Trophoblast cell (in vitro differentiated cells and primary cell): ENCODE measurements around the gene PRDM16.

ENCODE experiments used
- DNase-seq, 2 donors: peaks; one replicate each; pipeline ENCODE4 v3.0.0-alpha.2; 2016
- H2AFZ ChIP-seq: 2 replicates; pipeline ENCODE4 v1.6.1; 2013; ENCODE audit warnings: low read length, moderate library complexity, mild to moderate bottlenecking; ENCODE audit not compliant: insufficient read depth, poor library complexity
- H2AK5ac ChIP-seq: 2 replicates; pipeline ENCODE4 v1.6.1; 2013; ENCODE audit warnings: mild to moderate bottlenecking, low read length
- H2BK120ac ChIP-seq: 2 replicates; pipeline ENCODE4 v1.6.1; 2013; ENCODE audit warnings: low read length, mild to moderate bottlenecking, moderate library complexity; ENCODE audit not compliant: insufficient read depth, poor library complexity
- H2BK12ac ChIP-seq: 2 replicates; pipeline ENCODE4 v1.6.1; 2013; ENCODE audit warnings: mild to moderate bottlenecking, low read length, moderate library complexity
- H2BK5ac ChIP-seq: 2 replicates; pipeline ENCODE4 v1.6.1; 2013; ENCODE audit warnings: low read length, low read depth, moderate library complexity, mild to moderate bottlenecking; ENCODE audit not compliant: poor library complexity
- H3K14ac ChIP-seq: 2 replicates; pipeline ENCODE4 v1.6.1; 2013; ENCODE audit warnings: mild to moderate bottlenecking, low read length
- H3K18ac ChIP-seq: 2 replicates; pipeline ENCODE4 v1.6.1; 2013; ENCODE audit warnings: mild to moderate bottlenecking, low read length
- H3K23ac ChIP-seq: 2 replicates; pipeline ENCODE4 v1.6.1; 2013; ENCODE audit warnings: low read length
- H3K27ac ChIP-seq: 2 replicates; pipeline ENCODE4 v1.5.1; 2013; ENCODE audit warnings: low read depth, mild to moderate bottlenecking, inconsistent platforms, low read length, moderate library complexity
- H3K27me3 ChIP-seq: 2 replicates; pipeline ENCODE4 v1.6.1; 2013; ENCODE audit warnings: inconsistent platforms, mild to moderate bottlenecking, low read length, moderate library complexity; ENCODE audit not compliant: insufficient read depth
- H3K36me3 ChIP-seq, 2 experiments: 1 replicate in 1 of 2; 2 replicates in 1 of 2; pipeline ENCODE4 v1.6.1; 2013; ENCODE audit warnings: low read length in 2 of 2, mild to moderate bottlenecking in 2 of 2, moderate library complexity in 1 of 2; ENCODE audit not compliant: insufficient read depth in 2 of 2, control insufficient read depth in 1 of 2
- H3K4ac ChIP-seq: 2 replicates; pipeline ENCODE4 v1.6.1; 2013; ENCODE audit warnings: low read depth, mild to moderate bottlenecking, low read length, moderate library complexity
- H3K4me1 ChIP-seq, 2 experiments: 1 replicate in 1 of 2; 2 replicates in 1 of 2; pipeline ENCODE4 v1.6.1; 2013; ENCODE audit warnings: low read length in 2 of 2, mild to moderate bottlenecking in 2 of 2, moderate library complexity in 1 of 2; ENCODE audit not compliant: insufficient read depth in 2 of 2, control insufficient read depth in 1 of 2
- H3K4me2 ChIP-seq: 2 replicates; pipeline ENCODE4 v1.6.1; 2013; ENCODE audit warnings: inconsistent platforms, mild to moderate bottlenecking, low read length, moderate library complexity
- H3K4me3 ChIP-seq: 2 replicates; pipeline ENCODE4 v1.5.1; 2013; ENCODE audit warnings: mild to moderate bottlenecking, low read depth, low read length, inconsistent platforms
- H3K79me1 ChIP-seq: one replicate; pipeline ENCODE4 v1.6.1; 2013; ENCODE audit warnings: low read length
- H3K79me2 ChIP-seq: 2 replicates; pipeline ENCODE4 v1.6.1; 2013; ENCODE audit warnings: low read length, mild to moderate bottlenecking; ENCODE audit not compliant: control insufficient read depth, insufficient read depth, poor library complexity
- H3K9ac ChIP-seq: 2 replicates; pipeline ENCODE4 v1.6.1; 2013; ENCODE audit warnings: mild to moderate bottlenecking, low read length
- H3K9me3 ChIP-seq: 2 replicates; pipeline ENCODE4 v1.6.1; 2013; ENCODE audit warnings: low read depth, mild to moderate bottlenecking, control low read depth, inconsistent platforms, low read length; ENCODE audit not compliant: insufficient read depth
- H4K12ac ChIP-seq: 2 replicates; pipeline ENCODE4 v1.6.1; 2013; ENCODE audit warnings: low read depth, mild to moderate bottlenecking, low read length, moderate library complexity
- H4K8ac ChIP-seq: 2 replicates; pipeline ENCODE4 v1.6.1; 2013; ENCODE audit warnings: low read depth, mild to moderate bottlenecking, low read length, moderate library complexity
- H4K91ac ChIP-seq: one replicate; pipeline ENCODE4 v1.6.1; 2013; ENCODE audit warnings: low read depth, mild to moderate bottlenecking, low read length, moderate library complexity
- WGBS: extraction: QIAGEN DNeasy Blood & Tissue Kit; methylation state at CpG from one replicate; pipeline ENCODE4 v1.1.7; 2013; ENCODE audit warnings: missing lambda C conversion rate; ENCODE audit not compliant: insufficient read length, insufficient coverage; ENCODE audit errors: extremely low coverage; 5-methylcytosine and 5-hydroxymethylcytosine counted together

Gene PRDM16

DNA sequence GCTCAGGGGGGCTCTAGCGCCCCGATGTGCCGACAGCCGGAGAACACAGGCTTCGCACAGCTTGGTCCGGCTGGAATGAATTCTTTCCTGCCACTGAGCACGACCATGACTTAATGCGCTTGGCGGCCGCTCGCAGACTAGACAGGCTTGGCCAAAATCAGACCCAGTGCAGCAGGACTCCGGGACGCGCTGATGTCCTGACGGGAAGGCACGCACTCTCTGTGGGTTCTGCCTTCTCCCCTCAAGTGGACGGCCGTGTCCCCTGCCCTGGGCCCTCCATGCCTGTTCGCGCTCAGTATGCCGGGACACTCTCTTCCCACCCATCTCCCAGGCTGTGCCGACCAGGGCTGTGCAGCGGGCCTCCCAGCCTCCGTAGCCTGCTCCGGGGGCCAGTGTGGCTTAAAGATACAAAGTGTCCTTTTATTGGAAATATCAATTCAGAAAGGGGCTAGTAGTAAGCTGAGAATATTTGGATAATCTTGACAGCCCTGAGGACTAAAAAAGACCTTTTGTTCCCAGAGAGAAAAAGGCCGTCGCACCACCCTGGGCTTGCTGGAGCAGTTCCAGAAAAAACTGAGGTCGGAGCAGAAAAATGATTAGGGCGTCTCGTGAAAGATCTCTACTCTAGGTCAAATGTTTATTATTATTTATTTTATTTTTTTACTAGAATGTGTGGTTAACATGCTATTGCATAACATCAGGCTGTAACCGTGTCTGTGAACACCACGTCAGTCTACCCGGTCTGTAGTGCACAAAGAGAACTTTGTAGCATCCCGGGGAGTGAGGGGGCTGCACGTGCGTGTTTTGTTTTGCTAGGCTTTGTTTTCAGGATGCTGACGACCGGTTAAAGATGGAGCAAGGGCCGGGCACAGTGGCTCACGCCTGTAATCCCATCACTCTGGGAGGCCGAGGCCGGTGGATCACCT lies 297.4 kb downstream of the PRDM16 start:
- H2AFZ ChIP-seq: no peak overlapping the region
- no peak overlapping the region for H2BK12ac ChIP-seq
- H3K18ac ChIP-seq: no peak overlapping the region
- H3K79me2 ChIP-seq: no peaks in the 10 kb centered on the region
- no peak overlapping the region for H3K27ac ChIP-seq
- H4K8ac ChIP-seq: no peak overlapping the region
- no peak overlapping the region for H3K4me3 ChIP-seq
- no peak overlapping the region for H3K9ac ChIP-seq
- no peak overlapping the region for H2BK120ac ChIP-seq
- H4K91ac ChIP-seq: no peak overlapping the region
- H3K4me2 ChIP-seq: no peak overlapping the region
- peaks cover 2% of the 10 kb centered on the region for H3K9me3 ChIP-seq
- no peak for DNase-seq
- no peaks in the 10 kb centered on the region for H3K36me3 ChIP-seq
- H3K4ac ChIP-seq: no peak overlapping the region
- H3K27me3 ChIP-seq: no peaks in the 10 kb centered on the region
- H3K4me1 ChIP-seq: no peaks in the 10 kb centered on the region
- no peak overlapping the region for H4K12ac ChIP-seq
- H2BK5ac ChIP-seq: no peak overlapping the region
- H2AK5ac ChIP-seq: no peak overlapping the region
- no peaks in the 10 kb centered on the region for H3K79me1 ChIP-seq
- H3K14ac ChIP-seq: no peak overlapping the region
- no CpG with 5 or more reads among the region's 42 CpGs for WGBS
- no peak overlapping the region for H3K23ac ChIP-seq

GRCh38 chr1:3367376-3367775 lies 298.4 kb downstream of the PRDM16 start:
- Histone ChIP-seq H3K4me3 (no peak overlapping the region), H4K91ac (no peak overlapping the region), H3K4me1 (no peaks in the 10 kb centered on the region), H3K14ac (no peak overlapping the region), H4K12ac (no peak overlapping the region), H3K9me3 (peaks cover 5% of the 10 kb centered on the region), H3K79me2 (no peaks in the 10 kb centered on the region), H2BK5ac (no peak overlapping the region), H2BK120ac (no peak overlapping the region), H3K27ac (no peak overlapping the region), H3K27me3 (no peaks in the 10 kb centered on the region), H3K23ac (no peak overlapping the region), H4K8ac (no peak overlapping the region), H3K79me1 (no peaks in the 10 kb centered on the region), H2BK12ac (no peak overlapping the region), H3K4ac (no peak overlapping the region), H3K9ac (no peak overlapping the region), H3K18ac (no peak overlapping the region), H3K4me2 (no peak overlapping the region), H2AFZ (no peak overlapping the region), H2AK5ac (no peak overlapping the region), H3K36me3 (no peaks in the 10 kb centered on the region)
- no peak for DNase-seq
- no CpG with 5 or more reads among the region's 11 CpGs for WGBS

- Histone ChIP-seq H3K27ac (no peak overlapping the region), H2BK120ac (no peak overlapping the region), H3K27me3 (no peaks in the 10 kb centered on the region), H4K12ac (no peak overlapping the region), H2AK5ac (no peak overlapping the region), H2AFZ (no peak overlapping the region), H3K14ac (no peak overlapping the region), H3K18ac (no peak overlapping the region), H3K9me3 (peaks cover 5% of the 10 kb centered on the region), H3K9ac (no peak overlapping the region), H4K91ac (no peak overlapping the region), H3K4me3 (no peak overlapping the region), H3K79me2 (no peaks in the 10 kb centered on the region), H3K36me3 (no peaks in the 10 kb centered on the region), H2BK5ac (no peak overlapping the region), H3K4ac (no peak overlapping the region), H3K4me1 (no peaks in the 10 kb centered on the region), H3K79me1 (no peaks in the 10 kb centered on the region), H3K23ac (no peak overlapping the region), H3K4me2 (no peak overlapping the region), H2BK12ac (no peak overlapping the region), H4K8ac (no peak overlapping the region)
- WGBS: no CpG with 5 or more reads among the region's 14 CpGs
- no peak for DNase-seq
These were observed 299.1 kb downstream of the PRDM16 start for GRCh38 chr1:3368059-3368458.

DNA sequence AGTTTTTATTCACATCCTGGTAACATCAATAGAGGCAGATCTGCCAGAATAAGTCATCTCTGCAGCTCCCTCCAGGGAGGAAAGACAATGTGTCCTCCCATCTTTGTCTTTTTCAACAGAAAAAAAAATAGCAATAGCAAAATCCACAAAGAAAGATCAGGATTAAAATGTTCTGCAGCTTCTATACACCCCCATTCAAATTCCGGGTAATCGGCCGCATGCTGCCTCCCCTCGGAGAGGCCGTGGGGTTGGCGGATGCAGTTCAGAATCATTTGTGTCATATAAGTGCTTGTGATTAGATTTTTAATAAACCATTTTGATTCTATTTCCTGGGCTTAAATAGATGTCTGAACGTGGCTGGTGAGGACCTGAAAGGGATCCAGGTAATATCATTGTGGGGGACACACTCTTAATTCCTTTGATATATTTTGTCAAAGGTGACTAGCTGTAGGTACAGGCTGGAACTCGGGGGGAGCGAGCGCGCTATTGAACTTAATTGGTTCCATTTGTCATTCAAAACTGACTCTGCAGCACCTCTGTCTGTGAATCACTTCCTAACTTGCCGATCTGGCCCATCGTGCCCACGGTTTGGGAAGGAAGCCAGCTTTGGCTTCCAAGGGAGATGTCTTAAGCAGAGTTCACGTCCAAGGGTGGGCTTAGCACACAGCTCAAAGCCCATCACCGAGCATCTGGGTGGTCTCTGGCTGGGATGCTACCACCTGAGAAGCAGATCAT lies 299.9 kb downstream of the PRDM16 start:
- Histone ChIP-seq H3K27me3 (no peaks in the 10 kb centered on the region), H3K18ac (no peak overlapping the region), H3K4me2 (no peak overlapping the region), H3K23ac (no peak overlapping the region), H3K27ac (no peak overlapping the region), H4K8ac (no peak overlapping the region), H3K9me3 (peaks cover 4% of the 10 kb centered on the region), H3K4me1 (no peaks in the 10 kb centered on the region), H2BK5ac (no peak overlapping the region), H4K12ac (no peak overlapping the region), H3K4ac (no peak overlapping the region), H3K4me3 (no peak overlapping the region), H3K79me1 (no peaks in the 10 kb centered on the region), H2BK12ac (no peak overlapping the region), H2AFZ (no peak overlapping the region), H3K36me3 (no peaks in the 10 kb centered on the region), H3K79me2 (no peaks in the 10 kb centered on the region), H3K9ac (no peak overlapping the region), H2BK120ac (no peak overlapping the region), H2AK5ac (no peak overlapping the region), H3K14ac (no peak overlapping the region), H4K91ac (no peak overlapping the region)
- no CpG with 5 or more reads among the region's 16 CpGs for WGBS
- DNase-seq: no peak
